ENCODE measurements around the gene BMP7. TPM values are rescaled to one million over a fixed set of nuclear protein-coding genes. Genes with fewer than 3 reads are reported as not detected.

The BMP7 gene
- total and polyA plus RNA-seq, 2 of the 8 experiments (the other 6 are each of a cell fraction or from before 2014, with no cell fraction given), result 9.2 to 14.7 TPM

- FAIRE-seq, result no peak
- Histone ChIP-seq H4K91ac (replicated peaks; ENCODE audit: insufficient read length, low read length) (no peak overlapping the region), H3K27ac (ENCODE audit: low read depth, low read length) (no peak overlapping the region), H3K4me2 (ENCODE audit: insufficient read depth in 1 of 2, low read depth in 2 of 2, low read length in 2 of 2) (no peak overlapping the region), H3K79me1 (ENCODE audit: low read depth, low read length) (no peaks in the 10 kb centered on the region), H3K4me3 (ENCODE audit: extremely low read depth in 1 of 4, insufficient read depth in 2 of 4, low read depth in 3 of 4, low read length in 4 of 4) (no peak overlapping the region), H3K14ac (ENCODE audit: insufficient read length) (no peak overlapping the region), H4K20me1 (replicated peaks in 1 of 2; ENCODE audit: control insufficient read depth in 1 of 2, insufficient read depth in 2 of 2, low read length in 2 of 2) (no peaks in the 10 kb centered on the region), H3K79me2 (ENCODE audit: control insufficient read depth in 1 of 2, insufficient read depth in 2 of 2, low read length in 2 of 2) (no peaks in the 10 kb centered on the region), H3K36me3 (ENCODE audit: control insufficient read depth in 2 of 4, insufficient read depth in 4 of 4, low read length in 3 of 4) (no peaks in the 10 kb centered on the region), H2BK120ac (replicated peaks; ENCODE audit: low read depth, low read length) (no peak overlapping the region), H4K8ac (ENCODE audit: extremely low read depth, insufficient read depth, low read length) (no peak overlapping the region), H3K18ac (ENCODE audit: extremely low read depth, low read length) (0 out of 2 replicates have a peak overlapping the region, but pooled peaks have one; percentile 2), H3K9ac (replicated peaks in 1 of 4; ENCODE audit: extremely low read depth in 1 of 4, low read depth in 3 of 4, low read length in 3 of 4) (no peak overlapping the region), H2BK15ac (ENCODE audit: low read length) (no peak overlapping the region), H3K4me1 (replicated peaks in 1 of 4; ENCODE audit: control insufficient read depth in 3 of 4, insufficient read depth in 4 of 4, low read length in 3 of 4) (peaks cover 0 to 16% (median 1%) of the 10 kb centered on the region in 4 experiments; a peak in 5 of 7 replicates), H4K5ac (ENCODE audit: insufficient read length, low read depth, low read length) (no peak overlapping the region), H3K27me3 (replicated peaks in 1 of 4; ENCODE audit: control insufficient read depth in 3 of 4, extremely low read depth in 1 of 4, insufficient read depth in 3 of 4, low read length in 3 of 4) (no peaks in the 10 kb centered on the region), H2BK12ac (ENCODE audit: low read depth, low read length) (no peak overlapping the region), H2BK20ac (ENCODE audit: low read length) (no peak overlapping the region), H3K23me2 (ENCODE audit: low read depth, low read length) (no peaks in the 10 kb centered on the region), H3K23ac (ENCODE audit: insufficient read length) (no peak overlapping the region), H3K4ac (replicated peaks; ENCODE audit: insufficient read length, low read depth, low read length) (no peak overlapping the region), H2BK5ac (ENCODE audit: low read depth, low read length) (no peak overlapping the region), H2AFZ (ENCODE audit: low read length) (no peak overlapping the region), H3K9me3 (ENCODE audit: insufficient read depth in 2 of 2, low read depth in 1 of 2, low read length in 1 of 2) (0 out of 4 replicates have a peak, but pooled peaks cover 0 to 3% of the 10 kb centered on the region in 2 experiments), H2AK5ac (ENCODE audit: low read depth, low read length) (no peak overlapping the region), H3K56ac (replicated peaks; ENCODE audit: insufficient read length, low read depth, low read length) (no peak overlapping the region)
- no peak for DNase-seq (ENCODE audit: low read depth in 1 of 2, low spot score in 2 of 2)
- ChIA-PET CTCF (ENCODE audit: partially characterized antibody) (interaction anchor here (5.6 kb wide), 1 partner anchor 148 kb away, joined by 35 read pairs; the partner anchor contains the start of gene SPO11), POLR2A (ENCODE audit: partially characterized antibody) (no interaction called here)
- WGBS, 2 experiments (ENCODE audit: extremely low coverage in 1 of 2, insufficient coverage in 1 of 2, insufficient read length in 1 of 2, insufficient replicate concordance in 2 of 2, low coverage in 1 of 2, low lambda C conversion rate in 2 of 2, missing lambda C conversion rate in 1 of 2), result 88% methylated on average over 19 of the region's 19 CpGs; no CpG with 5 or more reads in 1 of the 2 experiments
- TF ChIP-seq KDM1A (IDR thresholded peaks at IDR 0.05; ENCODE audit: borderline replicate concordance, low read length) (no peak), CREB1 (IDR thresholded peaks at IDR 0.05) (no peak), SIX5 (IDR thresholded peaks at IDR 0.05; ENCODE audit: low read depth, low read length) (no peak), TEAD4 (IDR thresholded peaks at IDR 0.05; ENCODE audit: low read depth, low read length) (no peak), FOSL1 (IDR thresholded peaks at IDR 0.05; ENCODE audit: insufficient read depth, low read depth, low read length) (no peak), SRF (IDR thresholded peaks at IDR 0.05; ENCODE audit: low read depth, low read length) (no peak), ZNF274 (IDR thresholded peaks at IDR 0.05; ENCODE audit: borderline replicate concordance, extremely low read depth, low read length) (no peak), JUN (IDR thresholded peaks at IDR 0.05; ENCODE audit: low read depth, low read length) (no peak), TAF7 (optimal IDR thresholded peaks at IDR 0.05; ENCODE audit: borderline replicate concordance, low read depth, low read length) (no peak), ATF2 (IDR thresholded peaks at IDR 0.05; ENCODE audit: low read length) (no peak), CBX5 (IDR thresholded peaks at IDR 0.05; ENCODE audit: low read depth, low read length) (no peak), TCF12 (IDR thresholded peaks at IDR 0.05; ENCODE audit: low read depth, low read length) (no peak), CBX8 (IDR thresholded peaks at IDR 0.05; ENCODE audit: borderline replicate concordance, low read depth, low read length) (no peak)
Measured at GRCh38 chr20:57183457-57184009, 82.9 kb downstream of the BMP7 start.

Data from H1 (cell line).